GM18951 (cell line): ENCODE results near the gene KRR1.
A peak's percentile ranks its signal among the peaks of the same experiment; 100 is the strongest.

ENCODE experiments used
- POLR2A ChIP-seq: IDR thresholded peaks from 4 replicates; pipeline ENCODE4 v1.6.1; 2011; ENCODE audit warnings: mild to moderate bottlenecking; ENCODE audit not compliant: insufficient read length, insufficient read depth; ENCODE audit errors: extremely low read depth
- in situ Hi-C: fragments of 300-500 bp; cut with MboI; formaldehyde crosslinking; loops from one replicate; pipeline ENCODE4 v1.12.0; 2022; ENCODE audit warnings: low sequenced_read_pairs, mixed read lengths, inconsistent platforms; ENCODE audit not compliant: unreplicated experiment

Gene KRR1

GRCh38 chr12:75511116-75512048 is at the start of gene KRR1:
Gene KRR1 (minus strand): TSS chr12:75511609. CDS start chr12:75511597, 12 bp downstream.
- TF ChIP-seq POLR2A = peak; percentile 73
- in situ Hi-C loops = no loop called here

DNA sequence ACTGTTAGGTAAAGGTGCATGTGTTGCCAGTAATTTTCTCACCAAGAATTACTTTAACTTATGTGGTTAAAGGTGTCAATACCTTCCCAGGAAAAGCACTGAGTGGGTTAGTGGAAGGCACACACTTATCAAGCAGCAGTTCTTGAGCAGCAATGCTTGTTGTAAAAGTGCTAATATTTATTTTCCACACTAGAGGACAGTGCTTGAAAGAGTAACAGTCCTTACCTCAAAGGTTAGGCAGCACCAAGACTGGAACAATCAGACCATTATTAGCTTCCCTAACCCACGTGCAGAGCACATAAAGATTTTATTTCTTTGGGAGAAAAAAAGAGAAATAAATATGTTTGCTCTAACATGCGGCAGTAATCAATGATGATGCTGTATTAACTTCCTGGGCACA is 48.8 kb upstream of the KRR1 start:
- in situ Hi-C loops = no loop called here

DNA sequence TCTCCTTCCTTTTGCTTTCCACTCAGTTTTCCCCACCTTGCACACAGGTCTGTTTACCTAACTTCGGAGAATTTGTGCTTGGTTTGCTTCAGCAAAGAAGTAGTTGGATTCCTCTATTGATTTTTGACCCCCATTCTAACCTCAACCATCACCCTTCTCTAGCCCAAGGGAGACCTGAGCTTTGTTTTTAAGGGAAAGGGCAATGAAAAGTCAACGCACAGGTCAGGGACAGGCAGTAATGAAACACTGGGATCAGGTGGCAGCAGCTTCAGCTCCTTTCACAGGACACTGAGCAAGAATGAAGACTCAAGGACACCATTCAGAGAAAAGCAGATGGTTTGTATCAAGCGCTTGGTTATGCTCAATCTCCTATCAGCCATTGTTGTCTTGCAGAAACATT is 46.9 kb upstream of the KRR1 start:
- in situ Hi-C loops = no loop called here
- no peak for TF ChIP-seq POLR2A

More for the DNA sequence above, 48.8 kb upstream of the KRR1 start:
- no peak for TF ChIP-seq POLR2A

DNA sequence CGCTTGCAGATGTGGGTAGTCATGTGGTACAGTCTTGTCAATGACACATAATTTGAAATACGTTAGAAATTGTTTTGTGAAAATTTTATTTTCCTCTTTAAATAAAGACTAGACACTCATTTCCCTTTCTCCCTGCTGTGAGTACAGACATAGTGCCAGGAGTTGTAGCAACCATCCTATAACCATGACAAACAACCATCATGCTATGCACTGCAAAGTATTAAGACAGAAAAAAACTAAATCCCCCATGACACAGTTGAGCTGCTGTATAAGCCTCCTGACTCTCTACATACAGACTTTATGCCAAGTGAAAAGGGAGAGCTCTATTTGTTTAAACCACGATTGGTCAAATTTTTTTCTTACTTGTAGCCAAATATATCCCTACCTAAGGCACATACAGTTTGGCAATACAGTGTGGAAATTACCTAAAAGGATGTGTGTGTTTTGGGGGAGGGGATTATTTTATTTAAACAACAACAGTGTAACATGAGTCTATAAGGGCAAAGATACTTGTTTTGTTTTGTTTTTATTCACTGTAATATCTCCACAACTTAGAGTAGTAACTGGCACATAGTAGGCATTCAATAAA is 45.0 kb upstream of the KRR1 start:
- in situ Hi-C loops = no loop called here
- no peak for TF ChIP-seq POLR2A

DNA sequence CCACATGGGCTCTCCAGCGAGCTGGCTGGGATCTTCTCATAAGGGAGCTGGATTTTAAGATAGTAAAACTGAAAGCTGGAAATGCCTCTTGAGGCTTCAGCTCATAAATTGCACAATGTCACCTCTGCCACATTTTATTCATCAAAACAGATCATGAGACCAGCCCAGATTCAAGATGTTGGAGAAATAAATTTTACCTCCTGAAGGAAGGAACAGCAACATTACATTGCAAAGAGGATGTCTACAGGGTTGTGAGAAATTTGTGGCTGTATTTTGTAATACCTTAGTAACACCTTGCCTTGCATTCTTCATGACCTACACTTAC is 43.1 kb upstream of the KRR1 start:
- in situ Hi-C loops = no loop called here
- no peak for TF ChIP-seq POLR2A

GRCh38 chr12:75553836-75554555 is 42.6 kb upstream of the KRR1 start:
- in situ Hi-C loops = no loop called here
- TF ChIP-seq POLR2A = no peak

DNA sequence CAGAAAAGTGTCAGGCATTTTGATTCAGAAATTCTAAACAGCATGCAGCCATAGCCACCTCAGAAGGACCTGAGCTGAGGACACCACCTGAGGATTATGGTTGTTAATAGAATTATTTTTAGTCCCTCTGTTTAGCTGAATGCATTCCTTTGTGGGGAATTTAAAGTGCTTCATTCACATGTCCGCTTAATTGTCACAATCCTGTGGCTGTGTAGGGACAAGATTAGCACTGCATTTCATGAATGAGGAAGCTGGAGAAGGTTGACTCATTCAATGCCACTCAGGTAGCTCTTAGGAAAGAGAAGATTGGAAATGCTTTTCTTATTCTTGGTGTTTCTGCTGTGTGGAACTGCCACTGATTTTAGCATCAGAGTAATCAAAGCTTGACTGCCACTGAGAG is 42.0 kb upstream of the KRR1 start:
- no peak for TF ChIP-seq POLR2A
- in situ Hi-C loops = no loop called here

DNA sequence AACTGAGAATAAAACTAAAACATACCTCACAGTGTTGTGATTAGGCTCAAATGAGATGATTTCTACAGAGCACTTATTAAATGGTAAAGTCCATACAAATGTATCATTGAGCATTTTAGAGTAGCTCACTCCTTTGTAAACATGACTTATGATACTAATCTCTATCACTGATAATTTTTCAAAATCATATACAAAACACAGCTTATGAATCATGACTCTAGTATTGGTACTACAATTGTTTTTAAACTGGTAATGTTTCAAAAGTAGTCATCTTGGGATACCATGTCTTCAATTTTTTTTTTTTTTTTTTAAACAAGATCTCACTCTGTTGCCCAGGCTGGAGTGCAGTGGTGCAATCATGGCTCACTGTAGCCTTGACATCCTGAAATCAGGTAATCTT is 40.1 kb upstream of the KRR1 start:
- no peak for TF ChIP-seq POLR2A
- in situ Hi-C loops = no loop called here

GRCh38 chr12:75550401-75551240 is 39.2 kb upstream of the KRR1 start:
- TF ChIP-seq POLR2A = no peak
- in situ Hi-C loops = no loop called here

DNA sequence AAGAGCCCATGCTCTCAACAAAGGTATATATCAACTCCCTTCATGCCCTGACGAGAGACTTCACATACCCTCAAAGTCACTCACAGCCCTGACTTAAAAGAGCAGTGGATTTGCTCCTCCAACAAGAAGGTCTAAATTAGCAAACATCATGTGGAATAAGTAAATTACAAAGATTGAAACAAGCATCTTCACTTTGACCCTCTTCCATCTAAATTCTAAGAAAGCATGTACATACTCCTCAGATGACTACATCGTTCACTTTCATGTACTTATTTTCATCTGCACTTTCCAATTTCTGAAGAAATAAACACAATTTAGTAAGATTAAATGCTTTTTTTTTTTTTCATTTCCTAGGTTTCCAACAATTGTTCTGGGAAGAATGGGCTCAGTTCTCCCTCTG is 38.6 kb upstream of the KRR1 start:
- TF ChIP-seq POLR2A = no peak
- in situ Hi-C loops = loop anchor here (25.0 kb wide), 2 partner anchors 787 to 887 kb away; partner anchors contain the start of gene BBS10

DNA sequence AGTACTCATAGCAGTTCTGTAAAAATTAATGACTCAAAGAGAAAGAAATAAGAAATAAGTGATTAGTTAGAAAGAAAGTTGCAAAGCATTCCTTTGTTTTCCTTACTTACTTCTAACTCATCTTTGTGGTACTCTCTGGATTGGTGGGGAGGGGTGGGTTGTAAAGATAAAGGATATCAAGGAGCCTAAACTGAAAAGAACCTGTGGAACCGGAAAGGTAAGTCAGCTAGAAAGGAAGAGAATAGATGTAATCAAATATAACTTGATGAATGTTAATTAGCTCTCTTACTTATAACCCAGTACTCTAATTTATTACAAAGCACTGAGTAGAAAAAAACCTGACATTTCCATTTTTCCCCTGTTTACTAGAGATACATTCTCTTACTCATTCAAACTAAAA is 37.5 kb upstream of the KRR1 start:
- no peak for TF ChIP-seq POLR2A
- in situ Hi-C loops = loop anchor here (25.0 kb wide), 2 partner anchors 788 to 888 kb away; partner anchors contain the start of gene BBS10

DNA sequence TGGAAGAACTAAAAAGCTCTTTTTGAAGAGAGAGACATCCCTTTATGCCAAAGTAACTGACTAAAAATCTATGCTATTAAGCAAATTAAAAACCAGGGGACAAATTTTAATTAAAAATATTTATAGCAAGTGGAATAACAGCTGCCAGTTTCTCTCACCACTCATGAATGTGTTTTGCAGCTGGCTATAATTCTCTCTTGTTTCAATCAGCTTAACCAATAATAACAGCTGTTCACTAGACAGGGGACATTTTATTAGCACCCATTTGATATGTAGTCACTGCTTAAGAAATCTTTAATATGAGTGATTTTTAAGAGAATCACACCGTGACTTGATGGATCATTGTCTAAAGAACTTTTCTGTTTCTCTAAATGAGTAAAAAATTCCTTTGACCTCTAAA is 34.2 kb upstream of the KRR1 start:
- no peak for TF ChIP-seq POLR2A
- in situ Hi-C loops = loop anchor here (25.0 kb wide), 2 partner anchors 792 to 892 kb away; partner anchors contain the start of gene BBS10
